ENCODE measurements around the gene DOCK2. TPM values are rescaled to one million over a fixed set of nuclear protein-coding genes. Genes with fewer than 3 reads are reported as not detected.

The DOCK2 gene
- total and polyA plus RNA-seq, 2 donors from 2014 or later = 1.0 to 42.0 TPM

DNA sequence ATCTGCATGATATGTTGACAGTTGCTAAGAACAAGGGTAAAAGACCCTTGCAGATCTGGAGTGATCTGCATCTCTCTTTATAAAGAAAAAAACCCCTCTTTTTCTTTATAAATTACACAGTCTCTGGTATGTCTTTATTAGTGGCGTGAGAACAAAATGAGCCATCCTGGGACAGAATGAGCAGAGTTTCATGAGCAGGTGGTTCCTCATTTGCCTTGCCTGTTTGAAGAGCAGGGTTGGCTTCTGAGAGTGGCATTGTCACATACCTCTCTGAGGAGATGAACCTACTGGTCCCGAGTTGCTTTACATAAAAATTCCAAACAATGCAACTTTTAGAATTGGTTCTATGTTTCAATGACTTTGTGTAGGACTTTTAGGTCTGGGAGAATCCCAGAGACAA lies 249.0 kb downstream of the DOCK2 start:
- intact Hi-C loops (cut with DNase I) = no loop called here
- Histone ChIP-seq H3K9ac (ENCODE audit: low read length in 3 of 3) (no peak overlapping the region), H3K27ac (ENCODE audit: low read depth in 2 of 2, low read length in 2 of 2) (no peak overlapping the region), H3K9me3 (ENCODE audit: control insufficient read depth in 2 of 3, insufficient read depth in 1 of 3, low read length in 3 of 3) (no peaks in the 10 kb centered on the region), H3K4me3 (ENCODE audit: low read length in 3 of 3) (no peak overlapping the region), H3K36me3 (ENCODE audit: control insufficient read depth in 2 of 3, insufficient read depth in 3 of 3, low read length in 3 of 3) (no peaks in the 10 kb centered on the region), H3K27me3 (ENCODE audit: control insufficient read depth, insufficient read depth, low read length) (no peaks in the 10 kb centered on the region), H3K4me1 (ENCODE audit: control insufficient read depth in 2 of 3, insufficient read depth in 2 of 3, low read depth in 1 of 3, low read length in 3 of 3) (no peaks in the 10 kb centered on the region)
- TF ChIP-seq CTCF (IDR thresholded peaks at IDR 0.05; ENCODE audit: borderline replicate concordance, extremely low read depth, insufficient read depth) = no peak
- DNase-seq (no peak), FAIRE-seq (no peak)

- TF ChIP-seq CTCF (IDR thresholded peaks at IDR 0.05; ENCODE audit: borderline replicate concordance, extremely low read depth, insufficient read depth) = no peak
- Histone ChIP-seq H3K4me1 (ENCODE audit: control insufficient read depth in 2 of 3, insufficient read depth in 2 of 3, low read depth in 1 of 3, low read length in 3 of 3) (no peaks in the 10 kb centered on the region), H3K9ac (ENCODE audit: low read length in 3 of 3) (no peak overlapping the region), H3K27ac (ENCODE audit: low read depth in 2 of 2, low read length in 2 of 2) (no peak overlapping the region), H3K9me3 (ENCODE audit: control insufficient read depth in 2 of 3, insufficient read depth in 1 of 3, low read length in 3 of 3) (no peaks in the 10 kb centered on the region), H3K4me3 (ENCODE audit: low read length in 3 of 3) (no peak overlapping the region), H3K36me3 (ENCODE audit: control insufficient read depth in 2 of 3, insufficient read depth in 3 of 3, low read length in 3 of 3) (no peaks in the 10 kb centered on the region), H3K27me3 (ENCODE audit: control insufficient read depth, insufficient read depth, low read length) (no peaks in the 10 kb centered on the region)
- FAIRE-seq (no peak), DNase-seq (no peak)
- intact Hi-C loops (cut with DNase I) = no loop called here
Measured at GRCh38 chr5:169886677-169887076, 249.6 kb downstream of the DOCK2 start.

- Histone ChIP-seq H3K9ac (ENCODE audit: low read length in 3 of 3) (no peak overlapping the region), H3K36me3 (ENCODE audit: control insufficient read depth in 2 of 3, insufficient read depth in 3 of 3, low read length in 3 of 3) (no peaks in the 10 kb centered on the region), H3K4me1 (ENCODE audit: control insufficient read depth in 2 of 3, insufficient read depth in 2 of 3, low read depth in 1 of 3, low read length in 3 of 3) (no peaks in the 10 kb centered on the region), H3K27ac (ENCODE audit: low read depth in 2 of 2, low read length in 2 of 2) (no peak overlapping the region), H3K4me3 (ENCODE audit: low read length in 3 of 3) (no peak overlapping the region), H3K9me3 (ENCODE audit: control insufficient read depth in 2 of 3, insufficient read depth in 1 of 3, low read length in 3 of 3) (no peaks in the 10 kb centered on the region), H3K27me3 (ENCODE audit: control insufficient read depth, insufficient read depth, low read length) (no peaks in the 10 kb centered on the region)
- intact Hi-C loops (cut with DNase I) = no loop called here
- DNase-seq (no peak), FAIRE-seq (no peak)
- TF ChIP-seq CTCF (IDR thresholded peaks at IDR 0.05; ENCODE audit: borderline replicate concordance, extremely low read depth, insufficient read depth) = no peak
Measured at GRCh38 chr5:169889572-169889971, 252.5 kb downstream of the DOCK2 start.

- H3K27ac ChIP-seq (ENCODE audit: low read depth in 2 of 2, low read length in 2 of 2) = no peak overlapping the region
- intact Hi-C loops (cut with DNase I) = no loop called here
- no peak for DNase-seq
- no peaks in the 10 kb centered on the region for H3K27me3 ChIP-seq (ENCODE audit: control insufficient read depth, insufficient read depth, low read length)
- no peaks in the 10 kb centered on the region for H3K4me1 ChIP-seq (ENCODE audit: control insufficient read depth in 2 of 3, insufficient read depth in 2 of 3, low read depth in 1 of 3, low read length in 3 of 3)
- no peak for FAIRE-seq
- no peak overlapping the region for H3K4me3 ChIP-seq (ENCODE audit: low read length in 3 of 3)
- H3K36me3 ChIP-seq (ENCODE audit: control insufficient read depth in 2 of 3, insufficient read depth in 3 of 3, low read length in 3 of 3) = no peaks in the 10 kb centered on the region
- TF ChIP-seq CTCF (IDR thresholded peaks at IDR 0.05; ENCODE audit: borderline replicate concordance, extremely low read depth, insufficient read depth) = no peak
- H3K9ac ChIP-seq (ENCODE audit: low read length in 3 of 3) = no peak overlapping the region
- H3K9me3 ChIP-seq (ENCODE audit: control insufficient read depth in 2 of 3, insufficient read depth in 1 of 3, low read length in 3 of 3) = no peaks in the 10 kb centered on the region
Measured at GRCh38 chr5:169893010-169893409, 255.9 kb downstream of the DOCK2 start.

Data from kidney (tissue), 14 donors.